PC-9 (cell line): ENCODE results near the gene MIB2.

Source experiments
- CTCF ChIP-seq: fragments of 200-600 bp; sonication (generic); conservative IDR thresholded peaks from 2 replicates; pipeline ENCODE4 v1.6.1; 2017; ENCODE audit warnings: mixed run types, antibody characterized with exemption, mild to moderate bottlenecking, moderate library complexity
- EZH2 ChIP-seq: fragments of 200-600 bp; sonication (generic); IDR thresholded peaks from 2 replicates; pipeline ENCODE4 v1.8.0; 2017; ENCODE audit warnings: antibody characterized with exemption, low read depth

GRCh38 chr1:1602968-1603506, 12.3 kb upstream of the MIB2 start:
- TF ChIP-seq CTCF: no peak
- TF ChIP-seq EZH2: no peak
